ENCODE measurements around the gene CSNK2A1.

GRCh38 chr20:539848-540247 lies 3.7 kb downstream of the CSNK2A1 start:
- TF ChIP-seq CTCF (IDR thresholded peaks at IDR 0.05) (no peak), POLR2A (IDR thresholded peaks at IDR 0.05) (no peak), EP300 (IDR thresholded peaks at IDR 0.05) (no peak)
